ENCODE measurements around the gene HSPA2. TPM values are rescaled to one million over a fixed set of nuclear protein-coding genes. Genes with fewer than 3 reads are reported as not detected.

Gene HSPA2
- total and polyA plus RNA-seq, 2 donors (not counting 1 experiment from before 2014, with no cell fraction given) = 3.6 to 19.6 TPM

DNA sequence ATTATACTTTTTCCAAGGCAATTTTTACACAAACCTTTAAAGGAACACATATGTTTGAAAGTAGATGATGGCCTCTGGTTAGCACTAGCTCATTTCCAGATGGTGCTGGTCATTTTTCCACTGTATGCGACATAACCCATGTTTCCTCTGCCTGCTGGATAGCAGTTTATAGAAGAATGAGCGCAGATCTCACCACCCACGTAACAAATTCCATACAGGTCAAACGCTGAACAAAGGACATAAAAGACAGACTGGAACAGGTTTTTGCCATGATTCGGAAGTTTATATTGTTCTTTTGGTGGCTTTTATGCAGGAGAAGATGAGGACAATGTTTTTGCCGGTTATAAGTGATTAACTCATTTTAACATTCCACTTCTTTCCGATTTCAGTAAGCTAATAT is 39.9 kb downstream of the HSPA2 start:
- intact Hi-C loops (cut with micrococcal nuclease) = no loop called here
- Histone ChIP-seq H3K27me3 (replicated peaks in 1 of 4; ENCODE audit: control extremely low read depth in 1 of 4, control insufficient read depth in 3 of 4, insufficient read depth in 4 of 4, low read length in 3 of 4) (no peaks in the 10 kb centered on the region), H2AFZ (ENCODE audit: insufficient read depth, low read depth, low read length, poor library complexity, severe bottlenecking) (no peak overlapping the region), H3K36me3 (replicated peaks in 1 of 2; ENCODE audit: control extremely low read depth in 1 of 2, control insufficient read depth in 1 of 2, extremely low read depth in 1 of 2, insufficient read depth in 2 of 2, low read length in 1 of 2) (no peaks in the 10 kb centered on the region), H3K9me3 (ENCODE audit: control extremely low read depth in 1 of 3, control insufficient read depth in 2 of 3, insufficient read depth in 1 of 3, low read length in 2 of 3) (no peaks in the 10 kb centered on the region), H3K79me2 (ENCODE audit: control insufficient read depth, insufficient read depth, low read length) (no peaks in the 10 kb centered on the region), H4K20me1 (ENCODE audit: control insufficient read depth, insufficient read depth, low read length, poor library complexity, severe bottlenecking) (no peaks in the 10 kb centered on the region), H3K4me2 (replicated peaks; ENCODE audit: low read depth, low read length, poor library complexity, severe bottlenecking) (no peak overlapping the region), H3K27ac (ENCODE audit: low read length in 2 of 2) (no peak overlapping the region), H3K4me3 (ENCODE audit: control extremely low read depth in 1 of 5, extremely low read depth in 1 of 5, insufficient read depth in 1 of 5, low read depth in 2 of 5, low read length in 4 of 5) (no peak overlapping the region), H3K4me1 (ENCODE audit: control insufficient read depth in 2 of 2, insufficient read depth in 2 of 2, low read length in 2 of 2) (no peaks in the 10 kb centered on the region), H3K9ac (ENCODE audit: low read length) (no peak overlapping the region)
- no peak for ATAC-seq (ENCODE audit: low read depth)
- Mint-ChIP-seq H3K27ac (no peak overlapping the region), H3K27me3 (peaks cover 3% of the 10 kb centered on the region), H3K9me3 (ENCODE audit: insufficient read depth) (no peaks in the 10 kb centered on the region), H3K4me3 (no peak overlapping the region), H3K4me1 (no peaks in the 10 kb centered on the region)
- ChIA-PET POLR2A (no interaction called here), CTCF (no interaction called here)
- DNase-seq = no peak
- WGBS (ENCODE audit: insufficient coverage) = 100% methylated on average over 4 of the region's 7 CpGs
- TF ChIP-seq, protein P1, sequence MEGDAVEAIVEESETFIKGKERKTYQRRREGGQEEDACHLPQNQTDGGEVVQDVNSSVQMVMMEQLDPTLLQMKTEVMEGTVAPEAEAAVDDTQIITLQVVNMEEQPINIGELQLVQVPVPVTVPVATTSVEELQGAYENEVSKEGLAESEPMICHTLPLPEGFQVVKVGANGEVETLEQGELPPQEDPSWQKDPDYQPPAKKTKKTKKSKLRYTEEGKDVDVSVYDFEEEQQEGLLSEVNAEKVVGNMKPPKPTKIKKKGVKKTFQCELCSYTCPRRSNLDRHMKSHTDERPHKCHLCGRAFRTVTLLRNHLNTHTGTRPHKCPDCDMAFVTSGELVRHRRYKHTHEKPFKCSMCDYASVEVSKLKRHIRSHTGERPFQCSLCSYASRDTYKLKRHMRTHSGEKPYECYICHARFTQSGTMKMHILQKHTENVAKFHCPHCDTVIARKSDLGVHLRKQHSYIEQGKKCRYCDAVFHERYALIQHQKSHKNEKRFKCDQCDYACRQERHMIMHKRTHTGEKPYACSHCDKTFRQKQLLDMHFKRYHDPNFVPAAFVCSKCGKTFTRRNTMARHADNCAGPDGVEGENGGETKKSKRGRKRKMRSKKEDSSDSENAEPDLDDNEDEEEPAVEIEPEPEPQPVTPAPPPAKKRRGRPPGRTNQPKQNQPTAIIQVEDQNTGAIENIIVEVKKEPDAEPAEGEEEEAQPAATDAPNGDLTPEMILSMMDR (IDR thresholded peaks at IDR 0.05) = no peak
- no peak for TF ChIP-seq EZH2 (IDR thresholded peaks at IDR 0.05; ENCODE audit: borderline replicate concordance, insufficient read depth, low read depth, low read length, poor library complexity, severe bottlenecking)

DNA sequence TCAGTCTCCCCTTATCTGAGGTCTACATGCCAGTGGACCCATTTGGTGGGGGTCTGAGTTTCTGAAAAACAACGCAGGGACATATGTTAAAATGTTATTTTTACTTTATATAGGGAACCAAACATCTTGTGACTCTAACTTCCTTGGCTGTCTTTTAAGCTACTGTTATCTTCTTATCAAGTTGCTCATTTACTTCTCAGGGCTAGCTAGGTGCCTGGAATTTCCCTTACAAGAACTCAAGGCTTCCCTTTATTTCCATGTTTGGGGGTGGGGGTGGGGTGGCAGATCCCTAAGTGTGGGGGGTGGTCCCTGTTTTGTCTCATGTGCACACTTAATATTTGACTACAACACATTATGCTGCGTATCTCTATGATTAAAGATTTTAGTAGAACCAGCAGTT is 40.8 kb downstream of the HSPA2 start:
- no peaks in the 10 kb centered on the region for H4K20me1 ChIP-seq (ENCODE audit: control insufficient read depth, insufficient read depth, low read length, poor library complexity, severe bottlenecking)
- no peaks in the 10 kb centered on the region for H3K27me3 ChIP-seq (replicated peaks in 1 of 4; ENCODE audit: control extremely low read depth in 1 of 4, control insufficient read depth in 3 of 4, insufficient read depth in 4 of 4, low read length in 3 of 4)
- ChIA-PET POLR2A (no interaction called here), CTCF (interaction anchor here (0.6 kb wide), 1 partner anchor 18 kb away, joined by 3 read pairs; no protein-coding TSS in a partner anchor)
- no peak overlapping the region for H3K27ac ChIP-seq (ENCODE audit: low read length in 2 of 2)
- H3K9me3 ChIP-seq (ENCODE audit: control extremely low read depth in 1 of 3, control insufficient read depth in 2 of 3, insufficient read depth in 1 of 3, low read length in 2 of 3) = no peaks in the 10 kb centered on the region
- Mint-ChIP-seq H3K27ac (no peak overlapping the region), H3K9me3 (ENCODE audit: insufficient read depth) (no peaks in the 10 kb centered on the region), H3K27me3 (peaks cover 3% of the 10 kb centered on the region), H3K4me1 (no peaks in the 10 kb centered on the region), H3K4me3 (no peak overlapping the region)
- H3K9ac ChIP-seq (ENCODE audit: low read length) = no peak overlapping the region
- H2AFZ ChIP-seq (ENCODE audit: insufficient read depth, low read depth, low read length, poor library complexity, severe bottlenecking) = no peak overlapping the region
- no peaks in the 10 kb centered on the region for H3K4me1 ChIP-seq (ENCODE audit: control insufficient read depth in 2 of 2, insufficient read depth in 2 of 2, low read length in 2 of 2)
- no peaks in the 10 kb centered on the region for H3K36me3 ChIP-seq (replicated peaks in 1 of 2; ENCODE audit: control extremely low read depth in 1 of 2, control insufficient read depth in 1 of 2, extremely low read depth in 1 of 2, insufficient read depth in 2 of 2, low read length in 1 of 2)
- TF ChIP-seq EZH2 (IDR thresholded peaks at IDR 0.05; ENCODE audit: borderline replicate concordance, insufficient read depth, low read depth, low read length, poor library complexity, severe bottlenecking) = no peak
- TF ChIP-seq, protein P1 (IDR thresholded peaks at IDR 0.05) = no peak
- WGBS (ENCODE audit: insufficient coverage) = no CpG with 5 or more reads among the region's 2 CpGs
- ATAC-seq (ENCODE audit: low read depth) (no peak), DNase-seq (no peak)
- no peak overlapping the region for H3K4me3 ChIP-seq (ENCODE audit: control extremely low read depth in 1 of 5, extremely low read depth in 1 of 5, insufficient read depth in 1 of 5, low read depth in 2 of 5, low read length in 4 of 5)
- no peak overlapping the region for H3K4me2 ChIP-seq (replicated peaks; ENCODE audit: low read depth, low read length, poor library complexity, severe bottlenecking)
- intact Hi-C loops (cut with micrococcal nuclease) = no loop called here
- no peaks in the 10 kb centered on the region for H3K79me2 ChIP-seq (ENCODE audit: control insufficient read depth, insufficient read depth, low read length)

Measured in B cell (primary cell).